ENCODE measurements around the gene STXBP1. TPM values are rescaled to one million over a fixed set of nuclear protein-coding genes. Genes with fewer than 3 reads are reported as not detected.

The STXBP1 gene
- total and polyA plus RNA-seq, 12 donors, result 14.4 to 59.2 (median 46.4) TPM

DNA sequence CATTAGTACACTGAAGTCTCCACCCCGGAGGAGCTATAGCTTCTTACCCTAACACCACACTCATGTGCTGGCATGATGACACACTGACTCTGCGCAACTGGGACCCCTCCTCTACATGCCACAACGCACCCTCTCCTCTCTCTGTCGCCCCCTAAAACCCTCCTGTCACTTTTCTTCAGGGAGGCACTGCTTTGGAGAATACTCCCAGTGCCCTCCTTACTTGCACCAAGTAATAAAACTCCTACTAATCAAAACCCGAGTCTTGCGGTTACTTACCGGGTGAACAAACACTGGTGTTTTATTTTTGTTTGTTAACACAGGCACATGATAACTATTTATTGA lies 12.6 kb upstream of the STXBP1 start:
- no peak overlapping the region for H3K4me3 ChIP-seq
- no peak for TF ChIP-seq CTCF (IDR thresholded peaks at IDR 0.05)
- no peaks in the 10 kb centered on the region for H3K27me3 ChIP-seq
- no peak for ATAC-seq
- no peaks in the 10 kb centered on the region for H3K9me3 ChIP-seq
- H3K27ac ChIP-seq, result no peak overlapping the region
- intact Hi-C loops (cut with DNase I), result loop anchor here in 2 of 10 donors (5.0 to 10.0 kb wide), 2 partner anchors 53 to 55 kb away; no protein-coding TSS in a partner anchor
- DNase-seq, result no peak
- H3K36me3 ChIP-seq, result no peaks in the 10 kb centered on the region
- WGBS, 2 donors, result 77 to 83% methylated on average over 7 of the region's 7 CpGs
- no peaks in the 10 kb centered on the region for H3K4me1 ChIP-seq

- Histone ChIP-seq H3K27me3 (no peaks in the 10 kb centered on the region), H3K27ac (no peak overlapping the region), H3K4me1 (peaks cover 0 to 18% (median 13%) of the 10 kb centered on the region in 9 donors), H3K4me3 (no peak overlapping the region), H3K36me3 (no peaks in the 10 kb centered on the region), H3K9me3 (no peaks in the 10 kb centered on the region)
- 93% methylated on average over 3 of the region's 3 CpGs for WGBS, 2 donors
- ATAC-seq (no peak), DNase-seq (no peak)
- intact Hi-C loops (cut with DNase I), result no loop called here
- no peak for TF ChIP-seq CTCF (IDR thresholded peaks at IDR 0.05)
These were observed 8.9 kb upstream of the STXBP1 start for GRCh38 chr9:127603226-127603625.

DNA sequence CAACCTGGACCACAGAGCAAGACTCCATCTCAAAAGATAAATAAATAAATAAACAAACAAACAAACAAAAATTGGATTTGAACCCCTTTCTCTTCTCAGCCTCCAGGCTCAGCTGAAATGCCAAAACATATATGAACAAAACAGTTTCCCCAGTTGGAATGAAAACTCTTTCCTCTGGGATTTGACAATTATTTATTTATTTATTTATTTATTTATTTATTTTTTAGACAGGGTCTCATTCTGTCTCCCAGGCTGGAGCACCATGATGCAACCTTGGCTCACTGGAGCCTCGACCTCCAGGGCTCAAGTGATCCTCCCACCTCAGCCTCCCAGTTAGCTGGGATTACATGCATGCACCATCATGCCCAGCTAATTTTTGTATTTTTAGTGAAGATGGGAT lies 6.0 kb upstream of the STXBP1 start:
- no peaks in the 10 kb centered on the region for H3K36me3 ChIP-seq
- peaks cover 0 to 12% (median 0%) of the 10 kb centered on the region in 7 donors for H3K27me3 ChIP-seq
- peaks cover 0 to 26% (median 21%) of the 10 kb centered on the region in 9 donors for H3K4me1 ChIP-seq
- no peak for DNase-seq
- TF ChIP-seq CTCF (IDR thresholded peaks at IDR 0.05), result no peak
- H3K27ac ChIP-seq, result no peak overlapping the region
- ATAC-seq, result no peak
- no peak overlapping the region for H3K4me3 ChIP-seq
- H3K9me3 ChIP-seq, result no peaks in the 10 kb centered on the region
- intact Hi-C loops (cut with DNase I), result no loop called here
- WGBS, 2 donors, result 93 to 97% methylated on average over 1 of the region's 1 CpG

GRCh38 chr9:127608104-127608966 lies 3.7 kb upstream of the STXBP1 start:
- intact Hi-C loops (cut with DNase I), result no loop called here
- DNase-seq, result peak; percentile 73 to 77
- H3K4me3 ChIP-seq, result peak overlapping the region; percentile 1 to 56 (median 50)
- 2 to 3% methylated on average over 50 to 55 of the region's 55 CpGs for WGBS, 2 donors
- no peak for TF ChIP-seq CTCF (IDR thresholded peaks at IDR 0.05)
- peak; percentile 22 to 79 (median 69) for ATAC-seq
- peak overlapping the region in 9 of 10 donors; percentile 30 to 81 (median 69) for H3K27ac ChIP-seq
- peaks cover 0 to 24% (median 0%) of the 10 kb centered on the region in 7 donors for H3K27me3 ChIP-seq
- H3K9me3 ChIP-seq, result no peaks in the 10 kb centered on the region
- peaks cover 0 to 35% (median 27%) of the 10 kb centered on the region in 9 donors for H3K4me1 ChIP-seq
- no peaks in the 10 kb centered on the region for H3K36me3 ChIP-seq

Measured in heart right ventricle (tissue), 16 donors.